Measurements from ENCODE around the gene MEX3C.
A peak's percentile ranks its signal among the peaks of the same experiment; 100 is the strongest.

Gene MEX3C

DNA sequence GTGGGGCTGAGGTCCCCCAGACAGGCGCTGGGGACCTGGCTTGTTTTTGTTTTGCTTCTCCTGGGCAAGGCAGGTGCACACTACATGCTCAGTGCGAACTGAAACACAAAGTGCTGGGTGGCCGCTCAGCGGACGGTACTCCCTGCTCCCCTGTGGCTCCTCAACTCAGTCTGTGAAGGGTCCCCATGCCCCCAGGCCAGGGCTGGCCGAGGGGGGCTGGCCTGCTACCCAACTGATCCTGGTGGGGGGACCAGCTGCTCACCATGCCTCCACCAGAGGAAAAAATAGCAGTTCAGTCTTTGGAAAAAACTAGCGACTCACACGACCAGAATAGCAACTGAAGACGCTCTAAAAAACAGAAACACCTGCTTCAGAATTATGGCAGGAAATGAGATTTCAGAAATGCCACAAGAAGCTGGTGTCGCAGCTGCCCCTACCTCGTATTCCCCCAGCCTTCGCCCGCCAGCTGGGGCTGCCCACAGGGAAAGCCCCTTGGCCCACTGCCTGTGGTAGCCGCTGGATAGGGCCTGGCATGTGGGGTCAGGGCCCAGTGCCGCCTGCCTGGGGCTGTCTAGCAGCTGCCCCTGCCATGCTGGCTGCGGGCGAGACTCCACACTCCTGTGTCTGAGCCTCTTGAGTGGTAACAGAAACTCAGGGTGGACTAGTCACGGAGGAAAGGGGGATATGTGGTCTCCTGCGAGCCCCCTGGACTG lies 43.7 kb downstream of the MEX3C start:
- H3K27me3 ChIP-seq (ENCODE audit: insufficient read depth, low read length), result no peaks in the 10 kb centered on the region
- H4K20me1 ChIP-seq (ENCODE audit: insufficient read depth, low read length), result no peaks in the 10 kb centered on the region
- no peaks in the 10 kb centered on the region for H3K36me3 ChIP-seq (ENCODE audit: insufficient read depth, low read length)
- peak overlapping the region; percentile 80 for H3K9ac ChIP-seq (ENCODE audit: low read length)
- H3K4me1 ChIP-seq (ENCODE audit: insufficient read depth, low read length, severe bottlenecking), result peaks cover 84% of the 10 kb centered on the region
- peak overlapping the region; percentile 99 for H3K27ac ChIP-seq (ENCODE audit: low read depth, low read length, poor library complexity, severe bottlenecking)
- H3K4me2 ChIP-seq (ENCODE audit: low read length), result peak overlapping the region; percentile 69
- no peaks in the 10 kb centered on the region for H3K79me2 ChIP-seq (ENCODE audit: insufficient read depth, low read length)
- no peaks in the 10 kb centered on the region for H3K9me2 ChIP-seq (ENCODE audit: low read depth, low read length)
- TF ChIP-seq EZH2 (IDR thresholded peaks at IDR 0.05; ENCODE audit: borderline replicate concordance, low read length), result no peak
- TF ChIP-seq, protein P1, sequence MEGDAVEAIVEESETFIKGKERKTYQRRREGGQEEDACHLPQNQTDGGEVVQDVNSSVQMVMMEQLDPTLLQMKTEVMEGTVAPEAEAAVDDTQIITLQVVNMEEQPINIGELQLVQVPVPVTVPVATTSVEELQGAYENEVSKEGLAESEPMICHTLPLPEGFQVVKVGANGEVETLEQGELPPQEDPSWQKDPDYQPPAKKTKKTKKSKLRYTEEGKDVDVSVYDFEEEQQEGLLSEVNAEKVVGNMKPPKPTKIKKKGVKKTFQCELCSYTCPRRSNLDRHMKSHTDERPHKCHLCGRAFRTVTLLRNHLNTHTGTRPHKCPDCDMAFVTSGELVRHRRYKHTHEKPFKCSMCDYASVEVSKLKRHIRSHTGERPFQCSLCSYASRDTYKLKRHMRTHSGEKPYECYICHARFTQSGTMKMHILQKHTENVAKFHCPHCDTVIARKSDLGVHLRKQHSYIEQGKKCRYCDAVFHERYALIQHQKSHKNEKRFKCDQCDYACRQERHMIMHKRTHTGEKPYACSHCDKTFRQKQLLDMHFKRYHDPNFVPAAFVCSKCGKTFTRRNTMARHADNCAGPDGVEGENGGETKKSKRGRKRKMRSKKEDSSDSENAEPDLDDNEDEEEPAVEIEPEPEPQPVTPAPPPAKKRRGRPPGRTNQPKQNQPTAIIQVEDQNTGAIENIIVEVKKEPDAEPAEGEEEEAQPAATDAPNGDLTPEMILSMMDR (IDR thresholded peaks at IDR 0.05; ENCODE audit: low read length), result no peak
- H3K9me3 ChIP-seq (ENCODE audit: low read length), result no peaks in the 10 kb centered on the region
- no peak overlapping the region for H2AFZ ChIP-seq (ENCODE audit: low read length)
- peaks cover 16% of the 10 kb centered on the region for H3F3A ChIP-seq (ENCODE audit: insufficient read depth, low read length)
- H3K4me3 ChIP-seq (ENCODE audit: low read depth, low read length, poor library complexity, severe bottlenecking), result peak overlapping the region; percentile 37

DNA sequence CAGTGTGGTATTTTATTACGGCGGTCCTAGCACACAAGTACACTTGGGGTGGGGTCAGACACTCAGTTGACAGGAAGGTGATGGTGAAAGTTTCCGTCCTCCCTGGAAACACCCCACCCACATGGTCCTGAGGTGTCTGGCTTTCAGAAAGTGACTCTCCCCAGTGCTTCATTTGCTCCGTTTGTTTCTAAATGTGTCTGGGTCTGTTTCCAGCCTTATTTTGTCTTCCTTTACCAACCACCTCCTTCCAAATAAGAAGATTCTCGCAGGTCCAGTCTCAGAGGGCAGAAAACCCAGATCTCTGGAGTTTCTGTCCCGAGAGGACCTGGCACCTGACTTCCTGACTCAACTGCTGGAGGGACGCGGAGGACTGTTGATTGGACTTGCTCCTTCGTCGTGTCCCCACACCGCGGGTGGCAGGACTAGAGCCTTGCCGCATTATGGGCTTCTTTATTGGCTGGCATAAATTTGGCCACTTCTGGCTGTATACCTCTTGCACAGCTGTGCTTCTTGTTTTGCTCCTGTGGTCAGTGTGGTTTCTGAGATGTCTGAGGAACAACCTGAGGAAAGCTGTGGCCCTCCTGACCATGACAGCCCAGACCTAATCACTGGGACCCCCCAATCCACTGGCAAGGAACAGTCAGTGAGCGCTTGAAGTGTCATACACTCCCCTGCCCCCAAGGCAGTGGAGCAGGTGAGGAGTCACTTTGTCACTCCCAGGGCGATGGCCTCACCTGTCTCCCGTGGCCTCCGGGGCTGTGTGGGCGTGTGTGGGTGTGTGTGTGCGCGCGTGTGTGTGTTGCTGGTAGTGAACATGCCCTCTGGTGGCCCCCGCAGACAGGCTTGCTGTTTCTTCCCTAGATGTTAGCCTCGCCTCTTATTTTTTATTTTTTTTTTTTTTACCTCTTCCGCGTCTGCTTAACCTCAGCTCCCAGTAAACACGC lies 45.6 kb downstream of the MEX3C start:
- Histone ChIP-seq H3K79me2 (ENCODE audit: insufficient read depth, low read length) (no peaks in the 10 kb centered on the region), H2AFZ (ENCODE audit: low read length) (no peak overlapping the region), H3K9ac (ENCODE audit: low read length) (peak overlapping the region; percentile 80), H4K20me1 (ENCODE audit: insufficient read depth, low read length) (no peaks in the 10 kb centered on the region), H3K9me3 (ENCODE audit: low read length) (no peaks in the 10 kb centered on the region), H3K27me3 (ENCODE audit: insufficient read depth, low read length) (no peaks in the 10 kb centered on the region), H3K36me3 (ENCODE audit: insufficient read depth, low read length) (no peaks in the 10 kb centered on the region), H3K4me3 (ENCODE audit: low read depth, low read length, poor library complexity, severe bottlenecking) (peak overlapping the region; percentile 44), H3F3A (ENCODE audit: insufficient read depth, low read length) (peaks cover 16% of the 10 kb centered on the region), H3K27ac (ENCODE audit: low read depth, low read length, poor library complexity, severe bottlenecking) (peak overlapping the region; percentile 99), H3K4me1 (ENCODE audit: insufficient read depth, low read length, severe bottlenecking) (peaks cover 77% of the 10 kb centered on the region), H3K9me2 (ENCODE audit: low read depth, low read length) (no peaks in the 10 kb centered on the region), H3K4me2 (ENCODE audit: low read length) (peak overlapping the region; percentile 69)
- no peak for TF ChIP-seq EZH2 (IDR thresholded peaks at IDR 0.05; ENCODE audit: borderline replicate concordance, low read length)
- TF ChIP-seq, protein P1 (IDR thresholded peaks at IDR 0.05; ENCODE audit: low read length), result peak; percentile 45

DNA sequence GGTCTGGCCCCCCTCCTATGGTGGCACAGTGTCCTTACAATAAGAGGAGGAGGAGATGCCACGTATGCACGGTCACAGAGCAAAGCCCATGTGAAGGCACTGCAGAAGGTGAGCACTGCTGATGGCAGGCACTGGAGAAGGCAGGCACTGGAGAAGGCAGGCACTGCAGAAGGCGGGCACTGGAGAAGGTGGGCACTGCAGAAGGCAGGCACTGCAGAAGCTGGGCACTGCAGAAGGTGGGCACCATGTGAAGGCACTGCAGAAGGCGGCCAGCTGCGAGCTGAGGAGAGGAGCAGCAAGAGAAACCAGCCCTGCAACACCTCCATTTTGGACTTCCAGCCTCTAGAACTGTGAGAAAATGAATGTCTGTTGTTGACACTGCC lies 46.3 kb downstream of the MEX3C start:
- H4K20me1 ChIP-seq (ENCODE audit: insufficient read depth, low read length), result no peaks in the 10 kb centered on the region
- no peaks in the 10 kb centered on the region for H3K9me3 ChIP-seq (ENCODE audit: low read length)
- peak overlapping the region; percentile 80; the same call in 1 of the 2 replicates for H3K9ac ChIP-seq (ENCODE audit: low read length)
- no peaks in the 10 kb centered on the region for H3K79me2 ChIP-seq (ENCODE audit: insufficient read depth, low read length)
- no peaks in the 10 kb centered on the region for H3K9me2 ChIP-seq (ENCODE audit: low read depth, low read length)
- no peaks in the 10 kb centered on the region for H3K27me3 ChIP-seq (ENCODE audit: insufficient read depth, low read length)
- H3K36me3 ChIP-seq (ENCODE audit: insufficient read depth, low read length), result no peaks in the 10 kb centered on the region
- H3K4me2 ChIP-seq (ENCODE audit: low read length), result peak overlapping the region; percentile 69
- no peak overlapping the region for H3K4me3 ChIP-seq (ENCODE audit: low read depth, low read length, poor library complexity, severe bottlenecking)
- H2AFZ ChIP-seq (ENCODE audit: low read length), result no peak overlapping the region
- peak overlapping the region; percentile 99 for H3K27ac ChIP-seq (ENCODE audit: low read depth, low read length, poor library complexity, severe bottlenecking)
- peaks cover 16% of the 10 kb centered on the region for H3F3A ChIP-seq (ENCODE audit: insufficient read depth, low read length)
- TF ChIP-seq, protein P1 (IDR thresholded peaks at IDR 0.05; ENCODE audit: low read length), result no peak
- TF ChIP-seq EZH2 (IDR thresholded peaks at IDR 0.05; ENCODE audit: borderline replicate concordance, low read length), result no peak
- H3K4me1 ChIP-seq (ENCODE audit: insufficient read depth, low read length, severe bottlenecking), result peaks cover 77% of the 10 kb centered on the region

Data from OCI-LY1 (cell line).